Measurements from ENCODE around the gene DLG1.
"Not testable (repeated sequence)": the region's sequence is repeated elsewhere in the genome, so short reads cannot be mapped to it uniquely, and the experiment has no call there.

DLG1 gene

DNA sequence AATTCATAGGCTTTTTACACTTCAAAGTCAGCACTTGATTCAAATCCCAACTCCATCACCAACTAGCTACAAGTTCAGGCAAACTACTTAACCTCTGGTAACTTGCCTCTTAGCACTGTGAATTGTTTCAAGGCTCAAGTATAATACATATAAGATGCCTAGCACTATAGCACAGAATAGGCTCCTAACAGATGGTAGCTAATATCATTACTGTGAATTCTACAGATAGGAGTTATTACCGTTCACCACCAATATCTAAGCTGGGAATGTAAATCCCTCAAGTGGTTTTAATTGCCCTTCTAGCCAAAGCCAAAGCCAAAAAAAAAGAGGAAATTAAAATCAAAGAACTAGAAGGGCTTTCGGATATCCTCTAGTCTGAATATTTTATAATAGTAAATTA is 15.4 kb downstream of the DLG1 start:
- DNase-seq = no peak

DNA sequence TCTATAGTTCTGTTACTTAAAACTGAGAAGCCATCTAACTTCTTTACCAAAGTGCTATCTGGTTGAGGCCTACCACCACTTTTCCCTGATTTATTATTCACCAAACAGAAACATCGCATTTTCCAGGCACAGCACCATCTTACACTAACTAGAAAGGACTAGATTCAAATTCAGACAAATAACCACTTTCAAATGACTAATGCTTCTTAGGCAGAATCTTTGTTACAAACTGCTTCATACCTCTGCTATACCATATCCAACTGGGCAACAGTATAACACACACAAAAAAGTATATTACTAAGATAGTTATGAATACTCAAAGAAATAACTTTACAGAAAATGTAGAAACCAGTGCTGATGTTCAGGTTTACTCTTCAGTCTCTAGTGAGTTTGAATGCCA is 16.6 kb downstream of the DLG1 start:
- no peak for DNase-seq

DNA sequence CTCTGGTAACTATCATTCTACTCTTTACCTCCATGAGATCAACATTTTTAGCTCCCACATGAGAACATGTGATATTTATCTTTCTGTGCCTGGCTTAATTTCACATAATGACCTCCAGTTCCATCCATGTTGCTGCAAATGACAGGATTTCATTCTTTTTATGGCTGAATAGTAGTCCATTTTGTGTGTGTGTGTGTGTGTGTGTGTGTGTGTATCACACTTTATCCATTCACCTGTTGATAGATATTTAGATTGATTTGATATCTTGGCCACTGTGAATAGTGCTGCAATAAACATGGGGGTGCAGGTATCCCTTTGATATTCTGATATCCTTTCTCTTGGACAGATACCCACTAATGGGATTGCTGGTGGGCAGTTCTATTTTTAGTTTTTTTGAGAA is 18.3 kb downstream of the DLG1 start:
- DNase-seq = no peak

DNA sequence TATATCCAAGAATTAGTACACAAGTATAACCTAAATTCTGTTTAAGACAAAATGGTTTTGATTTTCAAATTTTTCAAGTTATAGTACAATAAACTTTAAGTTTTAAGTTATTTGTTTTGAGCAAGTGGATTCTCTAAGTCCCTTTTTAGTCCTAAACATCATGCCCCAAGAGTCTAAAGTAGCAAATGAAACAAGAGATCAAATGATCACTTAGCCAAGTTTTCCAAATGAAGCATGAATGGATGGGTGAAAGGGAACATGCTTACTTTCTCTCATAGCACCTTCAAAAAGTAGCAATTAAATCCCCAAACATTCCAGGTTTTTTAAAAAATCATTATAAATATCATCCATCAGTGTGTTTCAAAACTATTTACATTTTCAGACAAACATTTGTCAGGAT is 19.5 kb downstream of the DLG1 start:
- DNase-seq = no peak

DNA sequence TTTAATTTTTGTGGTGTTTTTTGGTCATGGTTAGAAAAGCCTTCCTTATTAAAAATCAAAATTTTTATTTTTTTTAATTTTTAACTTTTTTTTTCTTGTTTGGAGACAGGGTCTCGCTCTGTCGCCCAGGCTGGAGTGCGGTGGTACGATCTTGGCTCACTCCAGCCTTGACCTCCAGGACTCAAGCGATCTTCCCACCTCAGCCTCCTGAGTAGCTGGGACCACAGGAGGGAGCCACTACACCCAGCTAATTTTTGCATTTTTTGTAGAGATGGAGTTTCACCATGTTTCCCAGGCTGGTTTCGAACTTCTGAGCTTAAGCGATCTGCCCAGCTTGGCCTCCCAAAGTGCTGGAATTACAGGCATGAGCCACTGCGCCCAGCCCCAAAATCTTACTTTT is 21.6 kb downstream of the DLG1 start:
- DNase-seq = not testable (repeated sequence)

DNA sequence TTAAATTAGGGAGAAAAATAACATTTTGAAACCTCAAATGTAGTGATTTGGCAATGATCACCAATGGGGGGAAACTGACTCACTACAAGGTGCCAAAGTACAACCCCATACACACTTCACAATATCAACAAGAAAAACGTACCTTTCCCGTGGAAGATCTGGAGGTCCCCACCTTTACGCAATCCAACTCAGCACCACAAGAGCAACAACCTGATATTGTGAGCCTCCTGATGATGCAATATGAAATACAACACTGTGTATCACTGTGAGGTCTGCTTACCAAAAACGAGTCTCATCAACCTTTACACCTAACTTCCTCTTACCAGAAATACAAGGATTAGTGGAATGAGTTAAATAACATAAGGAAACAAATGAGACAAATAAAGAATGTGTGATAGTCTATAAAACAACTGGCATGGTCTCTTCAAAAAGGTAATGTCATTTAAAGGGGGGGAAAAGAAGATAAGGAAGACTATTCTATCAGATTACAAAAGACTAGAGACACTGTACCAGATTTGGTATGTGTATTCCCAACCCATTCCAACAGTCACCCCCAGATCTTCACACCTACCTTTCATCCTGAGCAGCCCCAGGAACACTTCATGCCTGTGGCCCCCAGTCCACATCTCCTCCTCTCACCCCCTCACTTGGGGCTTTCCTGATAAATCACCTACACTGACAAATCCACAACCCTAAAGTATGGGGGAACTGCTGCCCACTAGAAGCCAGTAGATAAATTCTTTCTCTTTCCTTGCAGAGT is 27.7 kb downstream of the DLG1 start:
- DNase-seq = no peak

DNA sequence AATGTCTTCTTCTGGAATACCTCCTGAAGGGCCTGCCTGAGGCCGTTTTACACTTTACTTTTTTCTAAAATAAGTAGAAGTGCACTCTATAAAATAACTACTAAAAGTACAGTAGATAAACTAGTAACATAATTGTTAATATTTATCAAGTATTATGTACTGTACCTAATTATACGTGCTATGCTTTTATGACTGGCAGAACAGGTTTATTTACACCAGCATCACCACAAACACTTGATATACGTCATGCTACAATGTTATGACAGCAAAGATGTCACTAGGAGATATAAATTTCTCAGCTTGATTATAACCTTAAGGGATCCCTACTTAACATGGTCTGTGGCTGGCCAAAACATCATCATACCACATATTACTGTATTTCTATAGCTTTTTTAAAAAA is 29.4 kb downstream of the DLG1 start:
- no peak for DNase-seq

DNA sequence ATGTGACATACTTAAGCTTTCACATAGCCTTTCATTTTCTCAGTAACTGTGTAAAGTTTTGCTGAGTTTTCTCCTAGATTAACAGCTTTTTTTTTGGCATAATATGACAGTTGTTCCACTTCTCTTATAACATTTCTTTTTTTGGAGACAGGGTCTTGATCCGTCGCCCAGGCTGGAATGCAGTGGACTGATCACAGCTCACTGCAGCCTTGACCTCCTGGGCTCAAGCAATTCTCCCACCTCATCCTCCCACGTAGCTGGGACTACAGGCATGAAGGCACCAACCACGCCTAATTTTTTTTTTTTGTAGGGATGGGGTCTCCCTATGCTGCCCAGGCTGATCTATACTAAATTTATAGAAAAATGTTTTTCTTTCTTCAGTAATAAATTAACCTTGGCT is 30.1 kb downstream of the DLG1 start:
- no peak for DNase-seq

DNA sequence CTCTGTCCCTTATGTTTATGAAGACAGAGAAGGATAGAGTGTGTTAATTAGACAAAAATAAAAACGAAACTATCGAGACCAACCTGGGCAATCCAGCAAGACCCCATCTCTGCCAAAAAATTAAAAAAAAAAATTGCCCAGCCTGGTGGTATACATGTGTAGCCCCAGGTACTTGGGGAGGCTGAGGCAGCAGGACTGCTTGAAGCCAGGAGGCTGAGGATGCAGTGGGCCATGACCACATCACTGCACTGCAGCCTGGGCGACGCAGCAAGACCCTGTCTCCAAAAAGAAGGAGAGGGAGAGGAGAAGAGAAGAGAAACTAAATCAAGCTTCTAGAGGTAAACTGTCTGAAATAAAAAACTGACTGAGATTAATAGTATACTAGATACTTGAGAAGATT is 32.1 kb downstream of the DLG1 start:
- DNase-seq = no peak

DNA sequence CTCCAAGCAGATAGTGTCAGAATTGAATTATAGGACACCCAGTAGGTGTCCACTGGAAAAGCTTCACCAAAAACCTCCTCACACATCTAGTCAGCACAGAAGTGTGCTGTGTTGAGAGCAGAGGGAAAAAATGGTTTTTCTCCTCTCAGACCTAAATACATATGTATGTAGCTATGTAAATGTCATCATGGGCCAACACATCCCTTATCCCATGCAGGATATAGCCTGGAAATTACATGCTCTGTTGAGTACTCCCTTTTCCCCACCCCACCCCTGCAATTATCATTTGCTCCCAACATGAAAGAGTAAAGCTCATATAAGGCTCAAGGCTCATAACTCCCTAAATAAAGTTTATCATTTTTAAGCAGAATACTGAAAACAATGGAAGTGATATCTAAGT is 35.7 kb downstream of the DLG1 start:
- DNase-seq = no peak

DNA sequence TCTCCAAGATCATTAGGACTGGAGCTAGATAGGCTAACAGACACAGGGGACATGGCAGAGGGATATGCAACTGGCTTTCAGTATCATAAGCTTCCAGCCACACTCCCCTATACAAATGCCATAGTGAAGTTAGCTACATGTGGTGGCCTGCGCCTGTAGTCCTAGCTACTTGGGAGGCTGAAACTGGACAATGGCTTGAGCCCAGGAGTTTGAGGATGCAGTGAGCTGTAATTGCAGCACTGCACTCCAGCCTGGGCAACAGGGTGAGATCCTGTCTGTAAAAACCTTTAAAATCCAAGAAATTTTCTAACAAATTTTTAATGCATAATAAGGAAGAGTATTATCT is 37.3 kb downstream of the DLG1 start:
- DNase-seq = no peak

DNA sequence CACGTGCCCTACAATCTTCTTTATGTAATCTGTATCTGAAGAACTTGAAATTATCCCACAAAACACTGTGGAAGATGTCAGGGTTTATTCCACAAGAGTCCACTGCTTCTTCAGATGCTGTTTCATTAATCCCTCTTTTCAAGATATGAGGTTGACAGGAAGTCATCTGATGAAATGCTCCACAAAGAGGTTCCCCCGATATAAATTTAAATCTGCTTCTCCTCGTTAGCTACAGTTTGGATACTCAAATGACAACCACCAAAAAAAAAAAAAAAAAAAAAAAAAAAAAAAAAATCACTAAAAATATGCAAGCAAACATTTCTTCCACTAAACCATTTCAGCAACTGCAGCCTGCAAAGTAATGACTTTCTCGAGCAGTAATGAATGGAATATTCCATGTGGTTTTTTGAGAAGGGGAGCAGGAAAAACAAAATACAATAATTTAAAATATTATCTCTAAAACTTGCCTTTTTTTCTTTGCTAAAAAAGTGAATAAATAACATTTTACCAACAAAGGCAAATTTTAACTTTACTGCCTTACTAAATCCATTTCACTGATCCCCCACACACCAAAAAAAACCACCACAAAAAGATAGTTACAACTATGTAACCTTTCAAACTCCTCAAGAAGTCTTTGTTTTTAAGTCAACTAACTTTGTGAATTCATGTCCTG is 37.8 kb downstream of the DLG1 start:
- DNase-seq = peak; percentile 31

DNA sequence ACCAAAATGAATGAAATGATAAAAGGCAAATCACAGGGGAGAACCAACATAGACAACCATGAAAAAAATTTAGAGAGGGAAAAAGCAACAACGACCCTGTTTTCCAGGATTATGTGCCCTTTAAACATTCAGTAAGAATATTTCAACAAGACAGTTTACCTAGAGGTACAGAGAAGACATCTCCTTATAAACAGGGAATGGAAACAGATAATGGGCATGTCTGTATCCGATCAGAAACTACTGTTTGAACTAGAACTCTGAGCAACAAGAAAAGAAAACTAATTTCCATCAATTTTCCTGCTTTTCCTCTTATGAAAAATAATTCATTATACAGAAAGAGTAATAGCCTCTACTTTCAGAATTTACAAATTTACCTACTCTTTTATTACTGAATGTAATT is 39.3 kb downstream of the DLG1 start:
- no peak for DNase-seq

DNA sequence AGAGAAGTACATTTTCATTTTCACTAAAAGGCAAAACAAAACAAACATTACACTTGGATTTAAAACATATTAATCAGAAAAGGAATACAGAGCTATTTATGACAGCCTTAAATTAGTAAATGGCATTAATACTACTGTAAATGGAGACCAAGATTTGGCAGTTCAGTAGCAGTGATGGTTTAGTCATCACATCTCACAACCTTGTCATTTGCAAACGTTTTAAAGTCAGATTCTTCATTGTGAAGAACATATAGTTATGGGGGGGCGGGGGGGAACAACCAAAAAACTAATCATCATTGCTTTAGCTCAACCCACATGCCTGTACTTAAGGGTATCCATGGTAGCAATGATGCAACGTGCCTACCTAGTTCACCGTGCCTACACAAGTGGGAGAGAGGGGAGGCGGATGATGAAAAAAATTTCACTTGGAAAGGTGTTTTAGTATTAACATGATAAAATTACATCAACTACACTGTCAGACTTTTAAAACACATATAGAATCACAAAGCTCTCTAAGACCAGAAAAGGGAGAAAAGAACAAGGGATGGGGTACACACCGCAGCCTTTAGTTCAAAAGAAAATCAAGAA is 40.1 kb downstream of the DLG1 start:
- DNase-seq = peak; percentile 5

DNA sequence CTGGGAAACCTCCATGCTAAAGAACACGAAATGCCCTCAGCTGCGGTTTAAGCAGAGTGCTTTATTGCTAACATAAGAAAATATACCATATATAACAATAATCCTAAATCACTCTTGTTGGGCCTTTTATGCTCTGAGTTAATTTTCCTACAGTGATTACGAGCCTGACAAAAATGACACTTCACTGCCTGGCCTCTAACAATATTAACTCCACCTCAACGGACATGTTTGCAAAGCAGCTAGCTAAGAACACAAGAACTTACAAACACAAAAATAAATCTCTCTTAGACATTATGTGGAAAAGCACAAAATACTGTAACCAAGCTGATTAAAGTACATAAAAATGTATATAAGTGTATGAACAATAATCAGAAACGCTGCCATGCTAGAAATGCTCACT is 40.7 kb downstream of the DLG1 start:
- no peak for DNase-seq

DNA sequence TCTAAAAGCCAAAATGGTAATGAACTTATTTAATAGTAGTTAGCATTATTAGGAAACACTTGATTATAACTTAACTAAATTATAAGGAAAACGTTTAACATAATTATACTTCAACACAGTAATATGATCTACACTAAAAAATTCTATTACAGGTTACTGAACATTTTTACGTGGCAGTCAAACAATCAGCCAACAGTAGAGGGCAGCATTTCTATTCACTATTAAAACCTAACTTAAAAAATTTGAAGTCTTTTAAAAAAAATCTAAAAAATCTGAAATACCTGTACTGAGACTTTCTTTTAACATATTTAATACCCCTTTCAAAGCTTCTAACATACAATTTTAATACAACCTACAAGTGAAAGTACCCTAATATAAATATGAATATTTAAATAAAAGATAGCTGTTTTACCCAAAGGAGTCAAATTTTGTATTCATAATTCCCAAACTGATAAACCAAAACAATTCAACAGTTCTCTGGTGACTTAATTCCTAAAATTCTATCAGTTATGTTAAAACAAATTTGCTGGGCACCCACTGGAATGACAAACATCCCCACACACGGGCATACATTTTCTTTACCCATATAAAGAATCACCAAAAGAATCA is 41.5 kb downstream of the DLG1 start:
- peak; percentile 48 for DNase-seq

DNA sequence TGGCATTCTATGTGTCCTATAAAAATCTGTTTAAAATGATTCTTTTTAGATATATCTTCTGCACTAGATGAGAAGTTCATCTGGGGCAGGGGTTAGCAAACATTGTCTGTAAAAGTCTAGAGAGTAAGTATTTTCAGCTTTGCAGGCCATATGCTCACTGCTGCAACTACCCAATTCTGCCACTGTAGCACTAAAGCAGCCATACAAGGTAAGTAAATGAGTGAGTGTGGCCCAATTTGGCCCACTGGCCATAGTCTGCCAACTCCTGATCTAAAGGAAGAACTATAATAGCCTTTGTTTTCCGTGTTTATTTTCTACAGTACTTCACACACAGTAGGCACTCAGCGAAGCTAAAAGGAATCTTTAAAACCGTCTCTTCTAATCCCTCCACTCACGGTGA is 42.3 kb downstream of the DLG1 start:
- no peak for DNase-seq

DNA sequence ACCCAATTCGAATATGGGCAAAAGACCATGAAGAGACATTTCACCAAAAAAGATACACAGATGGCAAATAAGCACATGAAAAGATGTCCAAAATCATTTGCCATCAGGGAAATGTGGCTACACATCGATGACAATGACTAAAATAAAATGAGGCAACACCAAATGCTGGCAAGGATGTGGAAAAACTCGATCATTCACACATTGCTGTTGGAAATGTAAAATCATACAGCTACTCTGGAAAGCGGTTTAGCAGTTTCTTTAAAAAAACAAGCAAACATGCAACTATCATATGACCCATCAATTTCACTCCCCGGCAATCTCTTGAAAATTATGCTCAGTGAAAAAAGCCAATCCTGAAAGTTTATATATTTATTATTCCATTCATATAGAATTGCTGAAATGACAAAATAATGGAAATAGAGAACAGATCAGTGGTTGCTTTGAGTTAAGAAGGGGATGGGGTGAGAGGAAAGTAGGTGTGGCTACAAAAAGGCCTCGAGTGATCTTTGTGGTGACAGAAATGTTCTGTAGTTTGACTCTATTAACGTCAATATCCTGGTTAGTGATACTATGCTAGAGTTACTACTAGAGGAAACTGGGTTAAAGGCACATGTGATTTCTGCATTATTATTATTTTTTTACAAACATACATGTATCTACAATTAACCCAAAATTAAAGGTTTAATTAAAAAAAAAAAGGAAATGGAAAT is 45.0 kb downstream of the DLG1 start:
- DNase-seq = no peak

DNA sequence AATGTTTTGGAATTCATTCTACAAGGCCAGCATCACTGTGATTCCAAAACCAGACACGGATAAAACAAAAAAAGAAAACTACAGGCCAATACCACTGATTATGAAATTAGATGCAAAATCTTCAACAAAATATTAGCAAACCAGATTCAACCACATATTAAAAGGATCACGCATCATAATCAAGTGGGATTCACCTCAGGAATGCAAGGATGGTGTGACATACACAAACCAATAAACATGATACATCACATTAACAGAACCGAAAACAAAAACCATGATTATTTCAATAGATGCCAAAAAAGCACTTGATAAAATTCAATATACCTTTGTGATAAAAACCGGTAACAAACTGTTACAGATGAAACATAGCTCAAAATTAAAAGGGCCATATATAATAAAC is 48.9 kb downstream of the DLG1 start:
- no peak for DNase-seq

DNA sequence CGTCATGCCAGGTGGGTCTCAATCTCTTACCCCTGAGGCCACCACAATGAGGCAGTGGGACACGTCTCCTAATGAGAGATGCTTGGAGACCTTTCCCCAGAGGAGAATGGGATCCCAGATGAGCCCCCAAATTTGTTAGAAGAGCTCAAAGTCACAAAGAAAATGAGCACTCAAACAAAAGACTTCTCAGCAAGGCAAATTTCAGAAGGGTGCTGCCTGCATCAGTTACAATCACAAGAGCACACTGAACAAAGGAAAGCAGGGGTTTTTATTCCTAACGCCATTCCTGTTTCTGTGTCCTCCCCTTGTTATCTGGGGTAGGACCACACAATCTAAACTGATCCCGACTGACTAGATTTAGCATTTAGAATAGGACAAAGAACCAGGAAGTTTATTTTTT is 50.1 kb downstream of the DLG1 start:
- DNase-seq = no peak

DNA sequence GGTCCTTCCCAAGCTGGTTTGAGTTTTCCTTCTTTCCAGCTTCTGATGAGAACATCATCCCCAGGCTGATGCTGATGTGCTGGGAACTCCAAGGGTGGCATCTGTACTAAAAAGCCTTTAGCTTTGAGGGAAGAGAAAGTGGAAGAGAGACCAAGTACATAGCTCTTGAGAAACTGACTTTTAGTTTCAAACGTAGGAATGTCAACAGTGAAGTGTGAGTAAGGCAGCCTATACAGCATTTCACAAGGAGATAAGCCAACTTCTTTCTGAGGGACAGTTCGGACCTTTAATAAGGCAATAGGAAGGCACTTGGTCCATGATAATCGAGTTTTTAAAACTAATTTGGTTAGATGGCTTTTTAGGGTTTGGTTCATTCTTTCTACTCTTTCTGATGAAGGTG is 53.7 kb downstream of the DLG1 start:
- DNase-seq = no peak

DNA sequence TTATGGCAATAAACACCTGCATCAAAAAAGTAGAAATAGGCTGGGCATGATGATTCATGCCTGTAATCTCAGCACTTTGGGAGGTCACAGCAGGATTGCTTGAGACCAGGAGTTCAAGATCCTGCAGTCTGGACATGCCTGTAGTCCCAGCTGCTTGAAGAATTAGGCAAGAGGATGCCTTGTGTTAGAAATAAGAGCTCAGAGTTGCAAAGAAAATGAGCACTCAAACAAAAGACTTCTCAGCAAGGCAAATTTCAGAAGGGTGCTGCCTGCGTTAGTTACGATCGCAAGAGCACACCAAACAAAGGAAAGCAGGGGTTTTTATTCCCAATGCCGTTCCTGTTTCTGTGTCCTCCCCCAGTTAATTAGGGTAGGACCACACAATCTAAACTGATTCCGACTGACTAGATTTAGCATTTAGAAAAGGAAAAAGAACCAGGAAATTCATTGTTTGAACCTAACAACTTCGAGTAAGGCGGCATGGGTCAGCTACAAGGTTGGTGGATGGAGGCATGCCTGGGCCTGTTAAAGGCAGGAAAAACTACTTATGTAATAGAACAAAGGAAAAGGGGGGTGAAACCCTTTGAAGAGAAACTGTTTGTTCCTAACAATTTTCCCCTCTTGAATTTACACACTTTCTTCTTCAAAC is 55.5 kb downstream of the DLG1 start:
- DNase-seq = no peak

DNA sequence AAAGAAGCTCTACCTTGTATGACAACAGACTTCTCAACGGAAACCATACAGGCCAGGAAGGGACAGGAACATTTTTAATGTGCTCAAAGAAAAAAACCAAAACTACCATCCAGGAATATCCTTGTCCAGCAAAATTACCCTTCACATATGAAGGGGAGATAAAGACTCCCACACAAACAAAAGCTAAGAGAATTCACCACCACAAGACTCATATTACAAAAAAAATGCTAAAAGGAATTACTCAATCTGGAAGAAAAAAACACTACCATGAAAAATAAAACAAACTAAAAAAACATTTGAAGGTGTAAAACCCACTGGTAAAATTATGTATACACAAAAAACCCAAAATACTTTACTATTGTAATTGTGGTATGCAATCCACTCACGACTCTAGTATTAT is 57.2 kb downstream of the DLG1 start:
- no peak for DNase-seq

Data from fibroblast of skin of right biceps (primary cell).